AML-193 (cell line): Measurements from ENCODE around the gene KLHDC3.
A peak's percentile ranks its signal among the peaks of the same experiment; 100 is the strongest.

ENCODE experiments used
- DNase-seq, 2 experiments: peaks; one replicate each; lab custom pipeline; 2025; lab: John Stamatoyannopoulos, UW

The KLHDC3 gene

GRCh38 chr6:43013843-43014433 is at the start of gene KLHDC3, which contains the start of gene MEA1:
Gene KLHDC3, plus strand, starts transcription at chr6:43014249. Its CDS starts 2,944 bp downstream, at chr6:43017193.
Gene MEA1, minus strand, starts transcription at chr6:43013946. Its CDS starts 133 bp downstream, at chr6:43013813.
- peak; percentile 100 for DNase-seq

- DNase-seq, result no peak
Observed at GRCh38 chr6:42966571-42966970, 47.5 kb upstream of the KLHDC3 start.

GRCh38 chr6:42967228-42967627 is 46.8 kb upstream of the KLHDC3 start:
- DNase-seq, result no peak

GRCh38 chr6:42968126-42968701 is 45.8 kb upstream of the KLHDC3 start:
- DNase-seq, result no peak

- no peak for DNase-seq
Observed at GRCh38 chr6:42968783-42969182, 45.3 kb upstream of the KLHDC3 start.

- no peak for DNase-seq
Observed at GRCh38 chr6:42969431-42969830, 44.6 kb upstream of the KLHDC3 start.

GRCh38 chr6:42969934-42970333 is 44.1 kb upstream of the KLHDC3 start:
- DNase-seq, result no peak

GRCh38 chr6:42970871-42971612 is 43.0 kb upstream of the KLHDC3 start:
- DNase-seq, result no peak

GRCh38 chr6:42971746-42972327 is 42.2 kb upstream of the KLHDC3 start:
- DNase-seq, result no peak

- DNase-seq, result no peak
Observed at GRCh38 chr6:42973926-42974325, 40.1 kb upstream of the KLHDC3 start.

GRCh38 chr6:42974919-42975505 is 39.0 kb upstream of the KLHDC3 start:
- DNase-seq, result no peak

- no peak for DNase-seq
Observed at GRCh38 chr6:42978487-42978838, 35.6 kb upstream of the KLHDC3 start.

- DNase-seq, result peak; percentile 91 to 95
Observed at GRCh38 chr6:42978839-42979522, 35.1 kb upstream of the KLHDC3 start, which contains the start of gene PEX6. Gene PEX6, minus strand, starts transcription at chr6:42979181. Its CDS starts 31 bp downstream, at chr6:42979150.

GRCh38 chr6:42979523-42980177 is 34.4 kb upstream of the KLHDC3 start:
- DNase-seq, result peak; percentile 55 to 67

- no peak for DNase-seq
Observed at GRCh38 chr6:42981836-42982235, 32.2 kb upstream of the KLHDC3 start.

- DNase-seq, result peak; percentile 100
Observed at GRCh38 chr6:42984001-42984923, 29.8 kb upstream of the KLHDC3 start, which contains the start of gene PPP2R5D. Gene PPP2R5D, plus strand, starts transcription at chr6:42984570. Its CDS starts 108 bp downstream, at chr6:42984678.

- DNase-seq, result no peak
Observed at GRCh38 chr6:42984924-42985475, 29.0 kb upstream of the KLHDC3 start.

GRCh38 chr6:42987533-42988451 is 26.3 kb upstream of the KLHDC3 start:
- DNase-seq, result no peak
